K562 (cell line): ENCODE results near the gene REPS1. TPM values are rescaled to one million over a fixed set of nuclear protein-coding genes. Genes with fewer than 3 reads are reported as not detected.

Experiments
- BCOR ChIP-seq: fragments of 450-650 bp; IDR thresholded peaks from 2 replicates; pipeline ENCODE4 v1.6.1; 2016
- CBFA2T2 ChIP-seq: fragments of 450-650 bp; conservative IDR thresholded peaks from 2 replicates; pipeline ENCODE4 v1.6.1; 2017; ENCODE audit warnings: mild to moderate bottlenecking
- MEF2D ChIP-seq: conservative IDR thresholded peaks from 2 replicates; pipeline ENCODE4 v1.6.1; 2016; ENCODE audit warnings: low read depth, missing genetic modification characterization, missing compliant biosample characterization
- NR3C1 ChIP-seq: sonication (generic); formaldehyde crosslinking; IDR thresholded peaks from 2 replicates; pipeline ENCODE4 v1.8.1; 2022; ENCODE audit warnings: missing genetic modification reagents
- PTRF ChIP-seq: fragments of 450-650 bp; IDR thresholded peaks from 2 replicates; pipeline ENCODE4 v1.6.1; 2016; ENCODE audit warnings: mild to moderate bottlenecking, missing genetic modification characterization, missing compliant biosample characterization
- RBM34 ChIP-seq: fragments of 200-400 bp; formaldehyde crosslinking; IDR thresholded peaks from 2 replicates; pipeline ENCODE4 v1.6.1; 2018; ENCODE audit warnings: low read length, borderline replicate concordance; ENCODE audit not compliant: insufficient read depth
- TAF1 ChIP-seq: IDR thresholded peaks from 2 replicates; pipeline ENCODE4 v1.6.1; 2011; ENCODE audit warnings: mild to moderate bottlenecking, low read length, moderate library complexity; ENCODE audit not compliant: insufficient read depth, control insufficient read depth, severe bottlenecking; ENCODE audit errors: extremely low read depth
- TAF7 ChIP-seq: fragments of 450-650 bp; IDR thresholded peaks from 2 replicates; pipeline ENCODE4 v1.6.1; 2016; ENCODE audit warnings: missing genetic modification characterization, missing compliant biosample characterization
- TCF7L2 ChIP-seq: fragments of 150-350 bp; IDR thresholded peaks from 2 replicates; pipeline ENCODE4 v1.6.1; 2016; ENCODE audit warnings: low read depth, mild to moderate bottlenecking, low read length, moderate library complexity
- ZFX ChIP-seq: sonication (generic); formaldehyde crosslinking; IDR thresholded peaks from 2 replicates; pipeline ENCODE4 v1.8.0; 2022; ENCODE audit warnings: mild to moderate bottlenecking, missing genetic modification reagents, moderate library complexity
- polyA plus RNA-seq, 8 experiments: library from polyadenylated mRNA; depleted of rRNA in 4 of 8; stranded (reverse) in 5 of 8; unstranded in 3 of 8; fragments of >200 nt; fragmentation: Nextera tagmentation in 2 of 8; fragmentation: Illumina TruSeq in 1 of 8; extraction: Ambion mirVana in 2 of 8; extraction: Trizol in 1 of 8; gene quantifications; 2 replicates each; pipeline versions ENCODE4 v1.2.1 to v1.2.3, GENCODE V29; 2011 to 2014; ENCODE audit warnings: inconsistent platforms in 1 of 8, missing spikeins in 1 of 8
- total RNA-seq, 7 experiments: library from RNA; depleted of rRNA in 6 of 7; stranded (reverse); fragments of >200 nt in 6 of 7; fragmentation: Illumina TruSeq in 2 of 7; extraction: Trizol in 2 of 7; gene quantifications; 2 replicates each; pipeline versions ENCODE4 v1.2.1 to v1.2.3, GENCODE V29; 2011 to 2021; ENCODE audit warnings: low replicate concordance in 1 of 7
- TF ChIP-seq, protein P1 (sequence below): fragments of 450-650 bp; IDR thresholded peaks from 2 replicates; pipeline ENCODE4 v1.6.1; 2017; ENCODE audit warnings: antibody characterized with exemption, mild to moderate bottlenecking
- TF ChIP-seq, protein P2 (sequence below), 2 experiments: fragments of 450-650 bp; formaldehyde crosslinking in 1 of 2; IDR thresholded peaks; 2 replicates each; pipeline versions ENCODE4 v1.4.0 to v1.6.1; 2014 to 2020; ENCODE audit warnings: mild to moderate bottlenecking in 2 of 2, borderline replicate concordance in 1 of 2, low read depth in 1 of 2

REPS1 gene
- total and polyA plus RNA-seq, 9 of the 15 experiments (the other 6 are each of a cell fraction or from before 2014, with no cell fraction given) = 7.9 to 36.0 (median 27.8) TPM

DNA sequence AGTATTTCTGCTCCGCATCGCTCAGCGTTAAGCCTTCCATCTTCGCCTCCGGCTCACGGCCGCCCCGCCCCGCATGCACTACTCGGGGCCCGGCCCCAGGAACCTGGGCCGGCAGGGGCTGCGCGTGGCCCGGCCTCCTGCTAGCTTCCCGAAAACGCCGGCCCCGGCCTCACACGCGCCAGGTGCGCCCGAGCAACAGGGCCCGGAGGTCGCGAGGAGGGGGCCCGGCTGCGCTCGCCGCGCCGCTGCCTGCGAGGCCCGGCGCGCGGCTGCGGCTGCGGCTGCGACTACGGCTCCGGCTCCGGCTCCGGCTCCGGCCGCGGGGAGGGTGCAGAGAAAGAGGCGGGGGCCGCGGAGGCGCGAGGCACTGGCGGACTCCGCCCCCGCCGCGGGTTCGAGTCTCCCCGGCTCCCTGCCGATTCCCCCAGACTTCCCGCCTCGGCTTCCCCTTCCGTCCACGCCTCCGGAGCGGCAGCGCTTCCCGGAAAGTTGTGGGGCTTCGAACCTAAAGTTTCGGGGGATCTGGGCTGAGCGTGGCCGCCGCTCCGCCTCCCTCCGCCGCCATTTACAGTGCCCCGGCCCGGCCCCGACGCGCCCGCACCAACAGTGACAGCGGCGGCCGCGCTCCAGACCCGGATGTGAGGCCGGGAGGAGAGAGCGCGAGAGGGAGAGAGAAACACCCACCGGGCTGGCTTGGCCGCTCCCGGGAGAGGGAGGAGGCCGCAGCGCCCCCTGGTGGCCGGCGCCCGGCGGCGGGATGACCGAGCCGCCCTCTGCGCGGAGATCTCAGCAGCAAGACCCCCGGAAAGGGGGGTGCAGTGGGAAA lies at the start of gene REPS1 (continued):
- TF ChIP-seq, protein P1, sequence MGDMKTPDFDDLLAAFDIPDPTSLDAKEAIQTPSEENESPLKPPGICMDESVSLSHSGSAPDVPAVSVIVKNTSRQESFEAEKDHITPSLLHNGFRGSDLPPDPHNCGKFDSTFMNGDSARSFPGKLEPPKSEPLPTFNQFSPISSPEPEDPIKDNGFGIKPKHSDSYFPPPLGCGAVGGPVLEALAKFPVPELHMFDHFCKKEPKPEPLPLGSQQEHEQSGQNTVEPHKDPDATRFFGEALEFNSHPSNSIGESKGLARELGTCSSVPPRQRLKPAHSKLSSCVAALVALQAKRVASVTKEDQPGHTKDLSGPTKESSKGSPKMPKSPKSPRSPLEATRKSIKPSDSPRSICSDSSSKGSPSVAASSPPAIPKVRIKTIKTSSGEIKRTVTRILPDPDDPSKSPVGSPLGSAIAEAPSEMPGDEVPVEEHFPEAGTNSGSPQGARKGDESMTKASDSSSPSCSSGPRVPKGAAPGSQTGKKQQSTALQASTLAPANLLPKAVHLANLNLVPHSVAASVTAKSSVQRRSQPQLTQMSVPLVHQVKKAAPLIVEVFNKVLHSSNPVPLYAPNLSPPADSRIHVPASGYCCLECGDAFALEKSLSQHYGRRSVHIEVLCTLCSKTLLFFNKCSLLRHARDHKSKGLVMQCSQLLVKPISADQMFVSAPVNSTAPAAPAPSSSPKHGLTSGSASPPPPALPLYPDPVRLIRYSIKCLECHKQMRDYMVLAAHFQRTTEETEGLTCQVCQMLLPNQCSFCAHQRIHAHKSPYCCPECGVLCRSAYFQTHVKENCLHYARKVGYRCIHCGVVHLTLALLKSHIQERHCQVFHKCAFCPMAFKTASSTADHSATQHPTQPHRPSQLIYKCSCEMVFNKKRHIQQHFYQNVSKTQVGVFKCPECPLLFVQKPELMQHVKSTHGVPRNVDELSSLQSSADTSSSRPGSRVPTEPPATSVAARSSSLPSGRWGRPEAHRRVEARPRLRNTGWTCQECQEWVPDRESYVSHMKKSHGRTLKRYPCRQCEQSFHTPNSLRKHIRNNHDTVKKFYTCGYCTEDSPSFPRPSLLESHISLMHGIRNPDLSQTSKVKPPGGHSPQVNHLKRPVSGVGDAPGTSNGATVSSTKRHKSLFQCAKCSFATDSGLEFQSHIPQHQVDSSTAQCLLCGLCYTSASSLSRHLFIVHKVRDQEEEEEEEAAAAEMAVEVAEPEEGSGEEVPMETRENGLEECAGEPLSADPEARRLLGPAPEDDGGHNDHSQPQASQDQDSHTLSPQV = peak; percentile 27; the same call in 1 of the 2 replicates
- TF ChIP-seq NR3C1 (0 out of 2 replicates have a peak, but pooled peaks have one; percentile 58), CBFA2T2 (no peak), ZFX (CRISPR knock-in tag) (peak; percentile 93), BCOR (peak; percentile 62), TAF7 (peak; percentile 87), RBM34 (no peak), PTRF (tag) (no peak), TCF7L2 (no peak), TAF1 (peak; percentile 93), MEF2D (tag) (no peak)
- TF ChIP-seq, protein P2, sequence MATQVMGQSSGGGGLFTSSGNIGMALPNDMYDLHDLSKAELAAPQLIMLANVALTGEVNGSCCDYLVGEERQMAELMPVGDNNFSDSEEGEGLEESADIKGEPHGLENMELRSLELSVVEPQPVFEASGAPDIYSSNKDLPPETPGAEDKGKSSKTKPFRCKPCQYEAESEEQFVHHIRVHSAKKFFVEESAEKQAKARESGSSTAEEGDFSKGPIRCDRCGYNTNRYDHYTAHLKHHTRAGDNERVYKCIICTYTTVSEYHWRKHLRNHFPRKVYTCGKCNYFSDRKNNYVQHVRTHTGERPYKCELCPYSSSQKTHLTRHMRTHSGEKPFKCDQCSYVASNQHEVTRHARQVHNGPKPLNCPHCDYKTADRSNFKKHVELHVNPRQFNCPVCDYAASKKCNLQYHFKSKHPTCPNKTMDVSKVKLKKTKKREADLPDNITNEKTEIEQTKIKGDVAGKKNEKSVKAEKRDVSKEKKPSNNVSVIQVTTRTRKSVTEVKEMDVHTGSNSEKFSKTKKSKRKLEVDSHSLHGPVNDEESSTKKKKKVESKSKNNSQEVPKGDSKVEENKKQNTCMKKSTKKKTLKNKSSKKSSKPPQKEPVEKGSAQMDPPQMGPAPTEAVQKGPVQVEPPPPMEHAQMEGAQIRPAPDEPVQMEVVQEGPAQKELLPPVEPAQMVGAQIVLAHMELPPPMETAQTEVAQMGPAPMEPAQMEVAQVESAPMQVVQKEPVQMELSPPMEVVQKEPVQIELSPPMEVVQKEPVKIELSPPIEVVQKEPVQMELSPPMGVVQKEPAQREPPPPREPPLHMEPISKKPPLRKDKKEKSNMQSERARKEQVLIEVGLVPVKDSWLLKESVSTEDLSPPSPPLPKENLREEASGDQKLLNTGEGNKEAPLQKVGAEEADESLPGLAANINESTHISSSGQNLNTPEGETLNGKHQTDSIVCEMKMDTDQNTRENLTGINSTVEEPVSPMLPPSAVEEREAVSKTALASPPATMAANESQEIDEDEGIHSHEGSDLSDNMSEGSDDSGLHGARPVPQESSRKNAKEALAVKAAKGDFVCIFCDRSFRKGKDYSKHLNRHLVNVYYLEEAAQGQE (IDR thresholded peaks at IDR 0.05; ENCODE audit: borderline replicate concordance) = peak; percentile 72; the same call in 1 of the 2 replicates
- TF ChIP-seq, protein P2 (CRISPR knock-in tag; IDR thresholded peaks at IDR 0.05; ENCODE audit: low read depth) = peak; percentile 49; the same call in 1 of the 2 replicates
